HepG2 (cell line): ENCODE measurements around the gene RPP14. TPM values are rescaled to one million over a fixed set of nuclear protein-coding genes. Genes with fewer than 3 reads are reported as not detected.
A peak's percentile ranks its signal among the peaks of the same experiment; 100 is the strongest.

Experiments used
- ERF ChIP-seq: IDR thresholded peaks from 2 replicates; pipeline ENCODE4 v1.6.1; 2018; ENCODE audit warnings: missing biosample characterization, missing genetic modification reagents
- KDM2A ChIP-seq: sonication (generic); formaldehyde crosslinking; IDR thresholded peaks from 2 replicates; pipeline ENCODE4 v1.4.0; 2020; ENCODE audit warnings: low read depth, missing genetic modification reagents, borderline replicate concordance
- MAFG ChIP-seq: sonication (generic); formaldehyde crosslinking; IDR thresholded peaks from 2 replicates; pipeline ENCODE4 v1.5.1; 2020; ENCODE audit warnings: mild to moderate bottlenecking, missing genetic modification reagents
- NAIF1 ChIP-seq: sonication (generic); formaldehyde crosslinking; IDR thresholded peaks from 2 replicates; pipeline ENCODE4 v1.5.0; 2020; ENCODE audit warnings: mild to moderate bottlenecking, missing genetic modification reagents, borderline replicate concordance
- POLR2AphosphoS5 ChIP-seq: IDR thresholded peaks from 2 replicates; pipeline ENCODE4 v1.6.1; 2012; ENCODE audit warnings: low read depth, low read length
- SKIL ChIP-seq: sonication (generic); formaldehyde crosslinking; IDR thresholded peaks from 2 replicates; pipeline ENCODE4 v1.8.0; 2022; ENCODE audit warnings: missing genetic modification reagents, mild to moderate bottlenecking, moderate library complexity, borderline replicate concordance
- TEF ChIP-seq: sonication (generic); formaldehyde crosslinking; IDR thresholded peaks from 2 replicates; pipeline ENCODE4 v1.5.0; 2020; ENCODE audit warnings: missing genetic modification reagents
- TFDP2 ChIP-seq: sonication (generic); formaldehyde crosslinking; IDR thresholded peaks from 2 replicates; pipeline ENCODE4 v1.4.0; 2020; ENCODE audit warnings: missing genetic modification reagents
- ZNF747 ChIP-seq: sonication (generic); formaldehyde crosslinking; IDR thresholded peaks from 2 replicates; pipeline ENCODE4 v1.8.1; 2023; ENCODE audit warnings: missing genetic modification reagents, mild to moderate bottlenecking, borderline replicate concordance
- ZNF839 ChIP-seq: sonication (generic); formaldehyde crosslinking; IDR thresholded peaks from 2 replicates; pipeline ENCODE4 v1.4.0; 2020; ENCODE audit warnings: missing genetic modification reagents, mild to moderate bottlenecking, borderline replicate concordance
- polyA plus RNA-seq, 8 experiments: library from polyadenylated mRNA; depleted of rRNA in 3 of 8; stranded (reverse) in 7 of 8; unstranded in 1 of 8; fragments of >200 nt; fragmentation: Illumina TruSeq in 4 of 8; extraction: Trizol in 4 of 8; gene quantifications; 2 replicates each; pipeline versions ENCODE4 v1.2.1 to v1.2.3, GENCODE V29; 2011 to 2016; ENCODE audit warnings: low read depth in 4 of 8, missing spikeins in 1 of 8, mixed read lengths in 1 of 8; ENCODE audit not compliant: insufficient read depth in 1 of 8
- total RNA-seq, 5 experiments: library from RNA; depleted of rRNA; stranded (reverse); fragments of >200 nt; fragmentation: Illumina TruSeq; extraction: Trizol; gene quantifications; 2 replicates each; pipeline ENCODE4 v1.2.3, GENCODE V29; 2016; ENCODE audit warnings: low read depth in 1 of 5
- TF ChIP-seq, protein P1 (sequence below): sonication (generic); formaldehyde crosslinking; IDR thresholded peaks from 2 replicates; pipeline ENCODE4 v1.5.0; 2020; ENCODE audit warnings: missing genetic modification reagents
- TF ChIP-seq, protein P2 (sequence below): sonication (generic); formaldehyde crosslinking; IDR thresholded peaks from 2 replicates; pipeline ENCODE4 v1.5.1; 2020; ENCODE audit warnings: mild to moderate bottlenecking, missing genetic modification reagents
- TF ChIP-seq, protein P3 (sequence below): sonication (generic); formaldehyde crosslinking; IDR thresholded peaks from 2 replicates; pipeline ENCODE4 v1.4.0; 2020; ENCODE audit warnings: missing genetic modification reagents, low read depth, mild to moderate bottlenecking, borderline replicate concordance
- TF ChIP-seq, protein P4 (sequence below): sonication (generic); formaldehyde crosslinking; IDR thresholded peaks from 2 replicates; pipeline ENCODE4 v1.4.0; 2020; ENCODE audit warnings: mild to moderate bottlenecking, missing genetic modification reagents
- TF ChIP-seq, protein P5 (sequence below): sonication (generic); formaldehyde crosslinking; IDR thresholded peaks from 2 replicates; pipeline ENCODE4 v1.5.0; 2020; ENCODE audit warnings: mild to moderate bottlenecking, missing genetic modification reagents, moderate library complexity

RPP14 gene
- total and polyA plus RNA-seq, 2 of the 13 experiments (the other 11 are each of a cell fraction or from before 2014, with no cell fraction given), result 15.4 to 16.2 TPM

DNA sequence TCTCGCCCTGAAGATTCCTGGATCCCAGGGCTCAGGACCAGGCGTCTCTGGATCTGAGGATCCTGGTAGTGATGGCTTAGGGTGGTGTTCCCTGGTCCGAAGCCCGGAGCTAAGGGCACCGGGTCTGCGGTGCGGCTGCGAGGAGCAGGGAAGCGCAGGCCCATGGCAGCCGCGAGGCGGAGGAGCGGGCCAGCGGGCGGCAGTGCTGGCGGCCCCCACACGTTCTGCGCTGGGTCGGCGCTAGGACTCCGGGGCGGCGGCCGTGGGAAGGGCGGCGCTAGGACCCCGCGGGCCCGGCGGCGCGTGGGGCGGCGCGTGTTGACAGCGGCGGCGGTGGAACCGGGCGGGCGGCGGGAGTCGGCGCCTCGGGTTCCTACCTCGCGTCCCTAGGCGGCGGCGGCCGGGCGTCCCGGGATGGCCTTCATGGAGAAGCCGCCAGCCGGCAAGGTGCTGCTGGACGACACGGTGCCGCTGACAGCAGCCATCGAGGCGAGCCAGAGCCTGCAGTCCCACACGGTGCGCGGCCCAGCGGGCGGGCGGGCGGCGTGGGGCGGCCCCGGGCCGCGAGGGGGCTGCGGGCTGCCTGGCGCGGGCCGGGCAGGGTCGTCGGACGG is 26.6 kb downstream of the RPP14 start, which contains the start of gene PXK (continued):
- TF ChIP-seq, protein P1, sequence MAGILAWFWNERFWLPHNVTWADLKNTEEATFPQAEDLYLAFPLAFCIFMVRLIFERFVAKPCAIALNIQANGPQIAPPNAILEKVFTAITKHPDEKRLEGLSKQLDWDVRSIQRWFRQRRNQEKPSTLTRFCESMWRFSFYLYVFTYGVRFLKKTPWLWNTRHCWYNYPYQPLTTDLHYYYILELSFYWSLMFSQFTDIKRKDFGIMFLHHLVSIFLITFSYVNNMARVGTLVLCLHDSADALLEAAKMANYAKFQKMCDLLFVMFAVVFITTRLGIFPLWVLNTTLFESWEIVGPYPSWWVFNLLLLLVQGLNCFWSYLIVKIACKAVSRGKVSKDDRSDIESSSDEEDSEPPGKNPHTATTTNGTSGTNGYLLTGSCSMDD (CRISPR knock-in tag), result no peak
- TF ChIP-seq KDM2A (CRISPR knock-in tag), result no peak
- TF ChIP-seq ZNF747, result no peak
- TF ChIP-seq, protein P2, sequence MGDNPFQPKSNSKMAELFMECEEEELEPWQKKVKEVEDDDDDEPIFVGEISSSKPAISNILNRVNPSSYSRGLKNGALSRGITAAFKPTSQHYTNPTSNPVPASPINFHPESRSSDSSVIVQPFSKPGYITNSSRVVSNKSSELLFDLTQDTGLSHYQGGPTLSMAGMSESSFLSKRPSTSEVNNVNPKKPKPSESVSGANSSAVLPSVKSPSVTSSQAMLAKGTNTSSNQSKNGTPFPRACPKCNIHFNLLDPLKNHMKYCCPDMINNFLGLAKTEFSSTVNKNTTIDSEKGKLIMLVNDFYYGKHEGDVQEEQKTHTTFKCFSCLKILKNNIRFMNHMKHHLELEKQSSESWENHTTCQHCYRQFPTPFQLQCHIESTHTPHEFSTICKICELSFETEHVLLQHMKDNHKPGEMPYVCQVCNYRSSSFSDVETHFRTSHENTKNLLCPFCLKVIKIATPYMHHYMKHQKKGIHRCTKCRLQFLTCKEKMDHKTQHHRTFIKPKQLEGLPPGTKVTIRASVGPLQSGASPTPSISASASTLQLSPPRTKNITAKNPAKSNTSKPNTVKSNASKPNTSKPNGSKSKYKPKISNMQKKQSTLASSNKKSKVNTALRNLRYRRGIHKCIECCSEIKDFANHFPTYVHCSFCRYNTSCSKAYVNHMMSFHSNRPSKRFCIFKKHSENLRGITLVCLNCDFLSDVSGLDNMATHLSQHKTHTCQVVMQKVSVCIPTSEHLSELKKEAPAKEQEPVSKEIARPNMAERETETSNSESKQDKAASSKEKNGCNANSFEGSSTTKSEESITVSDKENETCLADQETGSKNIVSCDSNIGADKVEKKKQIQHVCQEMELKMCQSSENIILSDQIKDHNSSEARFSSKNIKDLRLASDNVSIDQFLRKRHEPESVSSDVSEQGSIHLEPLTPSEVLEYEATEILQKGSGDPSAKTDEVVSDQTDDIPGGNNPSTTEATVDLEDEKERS (CRISPR knock-in tag), result no peak
- peak; percentile 77 for TF ChIP-seq ERF
- TF ChIP-seq TEF, result no peak
- TF ChIP-seq TFDP2 (CRISPR knock-in tag), result peak; percentile 62
- TF ChIP-seq, protein P3, sequence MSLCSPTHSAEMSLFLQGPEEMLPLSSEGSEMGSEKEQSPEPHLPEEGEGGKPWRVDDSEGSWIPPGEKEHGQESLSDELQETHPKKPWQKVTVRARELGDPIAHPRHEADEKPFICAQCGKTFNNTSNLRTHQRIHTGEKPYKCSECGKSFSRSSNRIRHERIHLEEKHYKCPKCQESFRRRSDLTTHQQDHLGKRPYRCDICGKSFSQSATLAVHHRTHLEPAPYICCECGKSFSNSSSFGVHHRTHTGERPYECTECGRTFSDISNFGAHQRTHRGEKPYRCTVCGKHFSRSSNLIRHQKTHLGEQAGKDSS, result peak; percentile 48; the same call in 1 of the 2 replicates
- no peak for TF ChIP-seq SKIL (CRISPR knock-in tag)
- TF ChIP-seq POLR2AphosphoS5, result no peak
- TF ChIP-seq NAIF1 (CRISPR knock-in tag), result no peak
- TF ChIP-seq, protein P4, sequence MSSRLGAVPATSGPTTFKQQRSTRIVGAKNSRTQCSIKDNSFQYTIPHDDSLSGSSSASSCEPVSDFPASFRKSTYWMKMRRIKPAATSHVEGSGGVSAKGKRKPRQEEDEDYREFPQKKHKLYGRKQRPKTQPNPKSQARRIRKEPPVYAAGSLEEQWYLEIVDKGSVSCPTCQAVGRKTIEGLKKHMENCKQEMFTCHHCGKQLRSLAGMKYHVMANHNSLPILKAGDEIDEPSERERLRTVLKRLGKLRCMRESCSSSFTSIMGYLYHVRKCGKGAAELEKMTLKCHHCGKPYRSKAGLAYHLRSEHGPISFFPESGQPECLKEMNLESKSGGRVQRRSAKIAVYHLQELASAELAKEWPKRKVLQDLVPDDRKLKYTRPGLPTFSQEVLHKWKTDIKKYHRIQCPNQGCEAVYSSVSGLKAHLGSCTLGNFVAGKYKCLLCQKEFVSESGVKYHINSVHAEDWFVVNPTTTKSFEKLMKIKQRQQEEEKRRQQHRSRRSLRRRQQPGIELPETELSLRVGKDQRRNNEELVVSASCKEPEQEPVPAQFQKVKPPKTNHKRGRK (CRISPR knock-in tag), result no peak
- TF ChIP-seq ZNF839 (CRISPR knock-in tag), result no peak
- no peak for TF ChIP-seq MAFG (CRISPR knock-in tag)
- TF ChIP-seq, protein P5, sequence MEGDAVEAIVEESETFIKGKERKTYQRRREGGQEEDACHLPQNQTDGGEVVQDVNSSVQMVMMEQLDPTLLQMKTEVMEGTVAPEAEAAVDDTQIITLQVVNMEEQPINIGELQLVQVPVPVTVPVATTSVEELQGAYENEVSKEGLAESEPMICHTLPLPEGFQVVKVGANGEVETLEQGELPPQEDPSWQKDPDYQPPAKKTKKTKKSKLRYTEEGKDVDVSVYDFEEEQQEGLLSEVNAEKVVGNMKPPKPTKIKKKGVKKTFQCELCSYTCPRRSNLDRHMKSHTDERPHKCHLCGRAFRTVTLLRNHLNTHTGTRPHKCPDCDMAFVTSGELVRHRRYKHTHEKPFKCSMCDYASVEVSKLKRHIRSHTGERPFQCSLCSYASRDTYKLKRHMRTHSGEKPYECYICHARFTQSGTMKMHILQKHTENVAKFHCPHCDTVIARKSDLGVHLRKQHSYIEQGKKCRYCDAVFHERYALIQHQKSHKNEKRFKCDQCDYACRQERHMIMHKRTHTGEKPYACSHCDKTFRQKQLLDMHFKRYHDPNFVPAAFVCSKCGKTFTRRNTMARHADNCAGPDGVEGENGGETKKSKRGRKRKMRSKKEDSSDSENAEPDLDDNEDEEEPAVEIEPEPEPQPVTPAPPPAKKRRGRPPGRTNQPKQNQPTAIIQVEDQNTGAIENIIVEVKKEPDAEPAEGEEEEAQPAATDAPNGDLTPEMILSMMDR (CRISPR knock-in tag), result no peak; the same call in none of the 2 replicates
